ENCODE results near the gene PIAS4.

The PIAS4 gene

GRCh38 chr19:4042731-4043082 is 35.2 kb downstream of the PIAS4 start:
- DNase-seq (ENCODE audit: low spot score) = no peak

DNA sequence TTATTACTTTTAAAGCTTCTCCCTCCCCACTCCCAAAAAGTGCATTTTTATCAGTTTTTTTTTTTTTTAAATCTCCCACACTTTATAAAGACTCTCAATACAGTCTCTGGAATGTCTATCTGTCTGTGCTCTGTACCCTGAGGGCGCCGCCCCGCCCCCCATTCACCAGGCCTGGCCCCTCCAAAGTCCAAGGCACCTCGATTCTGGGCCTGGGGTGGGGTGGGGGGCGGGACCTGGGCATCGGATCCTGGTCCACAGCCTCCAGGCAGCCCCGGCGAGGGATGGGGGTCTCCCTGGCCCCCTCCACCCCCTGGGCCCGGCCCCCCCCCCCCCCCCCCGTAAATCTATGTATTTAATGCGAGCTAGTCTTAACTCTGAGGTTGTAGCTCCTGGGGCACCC is 35.9 kb downstream of the PIAS4 start:
- DNase-seq (ENCODE audit: low spot score) = no peak

DNA sequence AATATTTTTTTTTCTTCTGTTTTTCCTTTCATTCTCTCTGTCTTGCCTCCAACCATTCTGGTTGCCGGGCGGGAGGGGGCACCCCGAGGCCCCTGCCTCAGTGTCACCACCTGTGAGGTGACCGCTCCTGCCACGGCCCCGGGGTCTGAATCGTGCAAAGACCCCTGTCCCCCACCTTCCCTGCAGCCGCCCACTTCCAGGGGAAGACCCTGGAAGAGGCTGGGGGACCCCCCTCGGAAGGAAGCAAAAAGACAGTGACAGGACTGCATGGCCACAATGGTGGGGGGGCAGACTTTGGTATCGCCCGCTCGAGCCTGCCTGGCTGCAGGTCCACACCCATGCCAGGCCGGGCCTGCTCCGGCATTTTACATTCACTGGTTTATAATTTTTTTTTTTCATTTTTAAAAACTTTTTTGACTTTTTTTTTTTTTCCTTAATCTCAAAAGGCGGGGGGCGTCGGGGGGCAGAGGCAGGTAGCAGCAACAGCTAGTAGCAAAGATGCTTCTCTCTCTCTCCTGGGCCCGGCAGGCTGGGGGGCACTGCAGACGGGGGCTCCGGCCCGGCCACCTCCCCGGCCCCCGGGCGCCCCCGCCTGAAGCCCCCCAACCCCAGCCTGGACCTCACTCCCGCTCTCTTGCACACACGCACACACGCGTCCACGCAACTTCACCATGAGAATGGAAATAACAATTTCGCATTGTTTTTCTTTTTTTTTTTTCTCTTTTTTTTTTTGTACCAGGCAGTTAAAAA is 36.6 kb downstream of the PIAS4 start:
- no peak for DNase-seq (ENCODE audit: low spot score)

DNA sequence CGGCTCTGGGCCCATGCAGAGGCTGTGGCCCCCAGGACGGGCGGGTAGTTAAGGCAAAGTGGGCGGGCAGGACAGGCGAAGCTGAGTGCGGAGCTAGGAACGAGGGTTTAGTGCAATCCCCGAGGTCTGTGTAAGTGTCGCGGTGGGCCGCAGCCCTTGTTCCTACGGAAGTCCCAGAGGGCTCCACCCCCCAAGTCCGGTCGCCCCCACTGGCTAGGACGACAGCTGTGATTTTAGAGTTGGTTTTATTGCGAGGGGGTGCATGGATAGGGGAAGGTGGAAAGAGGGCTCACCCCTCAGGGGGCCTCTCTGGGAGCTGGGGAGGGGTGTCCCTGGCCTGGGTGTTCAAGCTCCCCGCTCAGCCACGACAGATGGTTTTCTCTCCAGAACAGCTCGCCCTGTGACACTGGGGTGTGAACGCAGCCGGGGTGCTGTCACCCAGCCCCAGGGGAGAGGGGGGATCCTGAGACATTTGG is 37.5 kb downstream of the PIAS4 start:
- no peak for DNase-seq (ENCODE audit: low spot score)

DNA sequence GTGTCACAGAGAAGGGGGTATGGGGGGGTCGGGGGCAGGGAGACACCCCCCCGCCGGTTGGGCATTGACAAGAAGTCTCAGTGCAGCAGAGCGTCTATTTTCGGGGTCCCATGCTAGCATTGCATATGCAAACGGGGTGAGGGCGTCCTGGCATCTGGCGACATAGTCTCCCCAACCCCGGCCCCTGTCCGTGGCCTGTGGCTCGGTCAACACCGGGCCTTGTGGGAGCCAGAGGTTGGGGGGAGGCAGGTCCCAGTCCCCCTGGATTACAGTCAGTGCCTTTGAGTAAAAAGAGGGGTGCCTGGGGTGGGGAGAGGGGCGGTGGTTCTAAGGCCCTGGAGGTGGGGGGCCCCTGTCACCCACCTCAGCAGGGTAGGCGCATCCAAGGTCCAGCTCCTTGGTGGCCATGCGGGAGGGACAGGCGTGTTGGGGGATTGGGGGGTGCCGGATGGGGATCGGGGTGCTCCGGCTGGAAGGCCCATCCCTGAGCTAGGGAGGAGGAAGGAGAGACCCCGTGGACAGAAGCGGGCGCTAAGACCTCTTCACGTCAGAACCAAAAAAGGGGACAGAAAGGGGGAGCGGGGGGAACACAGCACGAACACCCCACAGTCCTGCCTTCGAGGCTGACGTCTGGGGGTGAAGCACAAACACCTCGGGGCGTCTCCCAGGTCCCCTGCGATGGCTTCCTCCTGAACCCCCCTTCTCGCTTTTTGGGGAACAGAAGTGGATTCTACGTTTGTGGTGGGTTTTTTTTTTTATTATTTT is 38.2 kb downstream of the PIAS4 start:
- DNase-seq (ENCODE audit: low spot score) = no peak

GRCh38 chr19:4046362-4046691 is 38.8 kb downstream of the PIAS4 start:
- DNase-seq (ENCODE audit: low spot score) = no peak

GRCh38 chr19:4046946-4047683 is 39.6 kb downstream of the PIAS4 start:
- DNase-seq (ENCODE audit: low spot score) = no peak

- no peak for DNase-seq (ENCODE audit: low spot score)
These were observed 41.9 kb downstream of the PIAS4 start for GRCh38 chr19:4049432-4049831.

- DNase-seq (ENCODE audit: low spot score) = no peak
These were observed 43.9 kb downstream of the PIAS4 start for GRCh38 chr19:4051175-4052101.

GRCh38 chr19:4052114-4052992 is 44.8 kb downstream of the PIAS4 start:
- no peak for DNase-seq (ENCODE audit: low spot score)

GRCh38 chr19:4052993-4053422 is 45.5 kb downstream of the PIAS4 start:
- no peak for DNase-seq (ENCODE audit: low spot score)

DNA sequence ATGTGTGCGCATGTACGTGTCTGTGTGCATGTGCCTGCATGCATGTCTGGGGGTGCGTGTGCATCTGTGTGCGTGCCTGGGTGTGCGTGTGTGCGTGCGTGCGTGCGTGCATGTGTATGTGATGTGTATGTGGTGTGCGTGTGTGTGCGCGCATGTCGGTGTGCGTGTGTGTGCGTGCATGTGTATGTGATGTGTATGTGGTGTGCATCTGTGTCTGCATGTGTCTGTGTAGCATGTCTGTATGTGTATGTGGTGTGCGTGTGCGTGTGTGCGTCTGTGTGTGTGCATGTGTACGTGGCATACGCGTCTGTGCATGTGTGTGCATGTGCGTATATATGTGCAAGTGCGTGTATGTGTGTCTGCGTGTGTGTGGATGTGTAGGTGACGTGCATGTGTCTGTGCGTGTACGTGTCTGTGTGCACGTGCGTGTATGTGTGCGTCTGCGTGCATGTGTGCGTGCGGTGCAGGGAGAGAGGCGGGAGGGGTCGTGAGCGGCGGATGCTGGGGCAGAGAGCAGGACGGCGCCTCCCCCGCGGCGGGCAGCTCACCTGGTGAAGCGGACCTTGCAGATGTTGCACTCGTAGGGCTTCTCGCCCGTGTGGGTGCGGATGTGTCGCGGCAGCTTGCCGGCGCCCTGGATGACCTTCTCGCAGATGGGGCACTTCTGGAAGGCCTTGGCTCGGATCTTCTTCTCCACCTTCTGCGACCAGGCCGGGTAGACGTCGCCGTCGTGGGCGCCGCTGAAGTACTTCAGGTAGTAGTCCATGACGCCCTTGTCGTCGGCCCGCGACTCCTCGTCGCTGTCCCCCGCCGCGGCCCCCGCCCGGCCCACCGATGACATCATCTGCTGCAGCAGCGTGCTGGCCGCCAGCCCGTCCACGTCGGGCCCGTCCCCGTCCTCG is 46.1 kb downstream of the PIAS4 start:
- DNase-seq (ENCODE audit: low spot score) = no peak

DNA sequence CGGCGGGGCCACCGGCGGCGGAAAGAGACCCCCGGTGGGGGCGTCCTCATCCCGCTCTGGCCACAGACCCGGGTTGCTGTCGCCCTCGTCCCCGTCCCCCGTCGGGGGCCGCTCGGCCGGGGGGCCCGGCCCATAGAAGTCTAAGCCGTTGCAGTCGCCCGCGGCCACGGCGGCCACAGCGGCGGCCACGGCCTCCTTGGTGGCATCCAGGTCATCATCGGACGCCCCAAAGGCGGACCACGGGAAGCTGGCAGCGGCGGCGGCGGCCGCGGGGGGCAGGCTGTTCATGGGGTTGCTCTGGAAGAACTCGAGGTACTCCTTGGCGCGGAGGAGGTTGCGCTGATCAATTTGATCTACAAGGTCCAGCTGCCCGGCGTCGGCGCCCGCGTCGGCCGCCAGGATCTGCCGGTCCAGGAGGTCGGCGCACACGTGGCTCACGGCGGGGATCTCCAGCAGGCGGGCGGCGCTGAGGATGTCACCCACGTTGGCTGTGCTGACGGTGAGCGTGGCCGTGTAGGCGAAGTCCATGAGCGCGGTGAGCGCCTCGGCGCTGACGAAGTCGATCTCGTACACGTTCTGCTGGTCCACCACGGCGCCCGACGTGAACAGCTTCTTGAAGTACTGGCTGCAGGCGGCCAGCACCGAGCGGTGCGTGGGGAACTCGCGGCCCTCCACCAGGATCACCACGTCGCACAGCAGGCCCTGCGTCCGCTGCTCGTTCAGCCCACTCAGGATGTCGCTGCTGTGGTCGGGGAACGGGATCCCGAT is 47.1 kb downstream of the PIAS4 start:
- no peak for DNase-seq (ENCODE audit: low spot score)

DNA sequence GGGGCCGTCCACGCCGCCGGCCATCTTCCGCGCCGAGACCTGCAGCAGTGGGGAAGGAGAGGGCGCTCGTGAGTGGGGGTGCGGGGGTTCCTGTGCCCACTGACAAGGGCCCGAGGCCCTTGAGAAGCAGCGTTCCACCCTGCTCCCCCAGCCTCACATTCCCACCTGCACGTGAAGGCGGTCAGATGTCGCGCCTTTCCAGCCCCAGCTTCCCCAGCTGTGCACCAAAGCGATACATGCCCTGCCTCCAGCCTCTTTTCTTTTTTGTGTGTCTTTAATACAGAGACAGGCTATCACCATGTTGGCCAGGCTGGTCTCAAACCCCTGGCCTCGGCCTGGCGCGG is 47.6 kb downstream of the PIAS4 start:
- DNase-seq (ENCODE audit: low spot score) = no peak

- DNase-seq (ENCODE audit: low spot score) = no peak
These were observed 50.6 kb downstream of the PIAS4 start for GRCh38 chr19:4057931-4058692.

DNA sequence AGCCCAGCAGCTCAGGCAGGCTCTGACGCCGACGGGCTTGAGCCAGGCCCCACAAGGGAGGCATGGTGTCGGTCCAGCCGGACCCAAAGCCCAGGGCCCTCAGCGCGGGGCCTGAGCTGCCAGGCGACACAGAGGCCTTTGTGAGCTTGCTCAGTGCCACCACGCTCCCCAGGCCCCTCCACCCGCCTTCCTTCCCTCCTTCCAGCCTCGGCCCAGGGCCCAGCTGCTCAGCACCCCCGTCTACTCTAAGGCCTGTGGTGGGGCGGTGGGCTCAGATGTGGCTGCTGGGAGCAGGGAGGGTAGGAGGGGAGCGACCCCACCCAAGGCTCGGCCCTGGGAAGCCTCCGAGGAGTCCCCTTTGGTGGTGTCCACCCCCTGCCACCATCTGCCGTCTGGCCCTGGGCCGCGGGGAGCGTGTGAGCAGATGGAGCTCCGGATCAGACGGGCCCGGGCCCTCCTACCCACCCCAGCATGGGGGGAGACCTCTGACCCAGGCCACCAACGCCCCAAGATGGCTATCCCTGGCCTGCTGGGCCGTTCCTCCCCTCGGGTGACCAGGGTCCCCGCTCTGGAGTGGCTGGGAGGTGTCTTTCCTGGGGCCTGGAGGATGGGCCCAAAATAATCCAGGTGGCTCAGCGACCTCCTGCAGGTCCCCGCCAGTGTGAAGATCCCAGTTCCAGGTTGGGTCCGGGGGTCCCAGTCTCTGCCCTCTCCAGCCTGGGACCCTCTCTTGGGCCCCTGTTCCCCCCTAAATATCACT is 51.3 kb downstream of the PIAS4 start:
- DNase-seq (ENCODE audit: low spot score) = no peak

DNA sequence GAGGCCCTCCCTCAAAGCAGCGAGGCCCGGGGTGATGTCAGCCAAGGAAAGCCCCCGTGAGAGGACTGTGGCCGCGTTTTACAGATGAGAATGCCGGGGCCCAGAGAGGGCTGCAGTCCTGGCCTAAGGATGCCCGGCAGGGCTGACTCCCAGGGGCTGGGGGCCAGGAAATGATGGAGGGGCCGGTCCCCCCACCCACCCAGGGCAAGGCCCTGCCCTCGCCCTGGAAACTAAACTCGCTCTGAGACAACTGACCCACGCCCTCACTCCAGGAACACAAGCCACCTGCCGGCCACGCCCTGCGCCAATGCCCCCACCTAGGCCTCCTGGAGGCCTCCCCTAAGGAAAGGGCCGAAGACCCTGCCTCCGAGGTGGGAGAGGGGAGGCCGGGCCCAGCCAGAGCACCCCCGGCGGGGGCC is 51.9 kb downstream of the PIAS4 start:
- DNase-seq (ENCODE audit: low spot score) = no peak

All from ecto neural progenitor cell (in vitro differentiated cells).